ENCODE data around the gene LRG1.

The LRG1 gene

DNA sequence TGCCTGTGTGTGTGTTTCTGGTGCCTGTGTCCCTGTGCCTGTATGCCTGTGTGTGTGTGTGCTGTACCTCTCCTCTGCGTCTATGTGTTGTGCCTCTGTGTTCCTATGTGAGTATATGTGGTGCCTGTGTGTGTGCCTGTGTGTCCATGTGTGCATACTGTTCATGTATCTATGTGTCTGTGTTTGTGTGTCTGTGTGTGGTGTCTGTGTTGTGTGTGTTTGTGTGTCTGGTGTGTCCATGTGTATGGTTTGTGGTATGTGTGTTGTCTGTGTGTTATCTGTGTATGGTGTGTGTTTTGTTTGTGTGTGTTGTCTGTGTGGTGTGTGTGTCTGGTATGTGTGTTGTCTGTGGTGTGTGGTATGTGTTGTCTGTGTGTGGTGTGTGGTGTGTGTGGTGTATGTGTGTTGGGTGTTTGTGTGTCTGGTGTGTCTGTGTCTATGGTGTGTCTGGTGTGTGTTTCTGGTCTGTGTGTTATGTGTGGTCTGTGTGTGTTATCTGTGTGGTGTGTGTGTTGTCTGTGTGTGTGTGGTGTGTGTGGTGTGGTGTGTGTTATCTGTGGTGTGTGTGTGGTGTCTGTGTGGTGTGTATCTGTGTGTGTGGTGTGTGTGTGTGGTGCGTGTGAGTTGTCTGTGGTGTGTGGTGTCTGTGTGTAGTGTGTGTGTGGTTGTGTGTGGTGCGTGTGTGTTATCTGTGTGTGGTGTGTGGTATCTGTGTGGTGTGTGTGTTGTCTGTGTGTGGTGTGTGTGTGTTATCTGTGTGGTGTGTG is 47.3 kb downstream of the LRG1 start:
- no peak for DNase-seq

DNA sequence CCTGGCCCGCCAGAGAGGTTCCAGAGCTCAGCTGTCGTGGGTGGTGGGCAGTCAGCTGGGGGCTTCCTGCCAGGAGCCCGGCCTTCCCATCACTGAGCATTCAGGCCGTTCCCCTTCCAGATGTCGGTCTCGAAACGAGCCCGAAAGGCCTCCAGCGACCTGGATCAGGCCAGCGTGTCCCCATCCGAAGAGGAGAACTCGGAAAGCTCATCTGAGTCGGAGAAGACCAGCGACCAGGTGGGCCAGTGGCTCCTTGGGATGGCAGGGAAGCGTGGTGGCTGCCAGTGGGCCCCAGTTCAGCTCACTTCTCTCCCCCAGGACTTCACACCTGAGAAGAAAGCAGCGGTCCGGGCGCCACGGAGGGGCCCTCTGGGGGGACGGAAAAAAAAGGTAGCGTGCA is 48.4 kb downstream of the LRG1 start:
- DNase-seq = no peak

DNA sequence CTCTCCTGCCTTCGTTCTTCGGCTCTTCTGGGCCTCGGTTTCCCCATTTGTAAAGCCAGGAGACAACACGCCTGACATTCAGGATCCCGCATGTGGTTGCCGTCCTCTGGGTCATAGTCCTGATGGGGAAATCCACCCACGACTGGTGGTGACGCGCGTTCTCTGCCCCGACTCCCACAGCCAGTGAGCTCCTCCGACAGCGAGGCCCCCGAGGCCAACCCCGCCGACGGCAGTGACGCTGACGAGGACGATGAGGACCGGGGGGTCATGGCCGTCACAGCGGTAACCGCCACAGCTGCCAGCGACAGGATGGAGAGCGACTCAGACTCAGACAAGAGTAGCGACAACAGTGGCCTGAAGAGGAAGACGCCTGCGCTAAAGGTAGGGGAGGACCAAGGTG is 51.3 kb downstream of the LRG1 start:
- no peak for DNase-seq

DNA sequence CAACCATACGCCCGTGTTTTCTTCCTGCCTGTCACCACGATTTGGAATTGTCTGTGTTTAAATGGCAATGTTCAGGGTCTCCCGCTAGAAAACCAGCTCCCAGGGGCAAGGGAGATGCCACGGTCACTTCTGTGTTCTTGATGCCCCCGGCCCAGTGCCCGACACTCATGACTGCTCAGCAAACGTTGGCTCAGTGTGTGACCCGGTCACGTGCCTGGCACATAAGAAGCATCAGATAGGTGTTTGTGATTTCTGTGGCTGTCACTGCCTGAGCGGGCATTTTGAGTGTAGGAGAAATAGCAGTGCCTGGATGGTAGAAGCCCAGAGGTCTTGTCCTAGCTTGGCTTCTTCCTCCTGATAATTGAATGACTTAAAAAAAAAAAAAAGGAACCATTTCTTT is 52.3 kb downstream of the LRG1 start:
- DNase-seq = no peak
